Measurements from ENCODE around the gene APOH.

Gene APOH, protein sequence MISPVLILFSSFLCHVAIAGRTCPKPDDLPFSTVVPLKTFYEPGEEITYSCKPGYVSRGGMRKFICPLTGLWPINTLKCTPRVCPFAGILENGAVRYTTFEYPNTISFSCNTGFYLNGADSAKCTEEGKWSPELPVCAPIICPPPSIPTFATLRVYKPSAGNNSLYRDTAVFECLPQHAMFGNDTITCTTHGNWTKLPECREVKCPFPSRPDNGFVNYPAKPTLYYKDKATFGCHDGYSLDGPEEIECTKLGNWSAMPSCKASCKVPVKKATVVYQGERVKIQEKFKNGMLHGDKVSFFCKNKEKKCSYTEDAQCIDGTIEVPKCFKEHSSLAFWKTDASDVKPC

DNA sequence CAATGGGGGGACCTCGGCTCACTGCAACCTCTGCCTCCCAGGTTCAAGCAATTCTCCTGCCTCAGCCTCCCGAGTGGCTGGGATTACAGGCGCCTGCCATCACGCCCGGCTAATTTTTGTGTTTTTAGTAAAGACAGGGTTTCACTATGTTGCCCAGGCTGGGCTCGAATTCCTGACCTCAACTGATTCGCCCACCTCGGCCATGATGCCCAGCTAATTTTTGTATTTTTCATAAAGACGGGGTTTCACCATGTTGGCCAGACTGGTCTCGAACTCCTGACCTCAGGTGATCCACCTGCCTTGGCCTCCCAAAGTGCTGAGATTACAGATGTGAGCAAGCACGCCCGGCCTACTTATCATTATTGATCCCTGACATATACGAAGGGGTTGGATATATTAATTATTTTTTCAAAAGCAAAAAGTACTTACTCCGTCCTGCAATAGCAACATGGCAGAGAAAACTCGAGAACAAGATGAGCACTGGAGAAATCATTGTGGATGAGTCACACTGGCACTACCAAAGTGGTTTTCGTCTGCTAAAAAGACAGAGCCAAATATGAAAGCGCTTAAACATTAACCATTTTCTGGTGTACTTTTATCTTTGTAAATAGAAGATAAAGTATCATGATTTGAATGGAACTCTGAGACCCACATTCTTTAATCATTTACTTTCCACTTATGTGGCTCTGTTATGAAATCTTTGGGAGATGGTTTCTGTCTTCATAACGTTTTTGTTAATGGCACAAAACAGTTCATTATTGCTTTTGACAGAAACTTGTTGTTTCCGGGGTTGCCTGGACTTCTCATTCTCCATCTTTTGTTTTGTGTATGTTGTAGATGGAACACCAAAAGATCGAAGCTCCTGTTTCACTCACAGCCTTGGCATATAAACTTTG is at the start of gene APOH:
Gene APOH (minus strand): TSS at position 529 of the 896 bp plus-strand sequence. CDS start 36 bp downstream, at position 493.
- H3K27me3 Mint-ChIP-seq = peaks cover under 1% of the 10 kb centered on the region
- H3K4me1 Mint-ChIP-seq (ENCODE audit: low read depth) = no peaks in the 10 kb centered on the region
- H3K27ac Mint-ChIP-seq = no peak within 1 kb of the TSS
- no peaks in the 10 kb centered on the region for H3K9me3 Mint-ChIP-seq
- no peaks in the 10 kb centered on the region for H3K36me3 Mint-ChIP-seq (ENCODE audit: low read depth)
- H3K4me3 Mint-ChIP-seq = no peak within 1 kb of the TSS

DNA sequence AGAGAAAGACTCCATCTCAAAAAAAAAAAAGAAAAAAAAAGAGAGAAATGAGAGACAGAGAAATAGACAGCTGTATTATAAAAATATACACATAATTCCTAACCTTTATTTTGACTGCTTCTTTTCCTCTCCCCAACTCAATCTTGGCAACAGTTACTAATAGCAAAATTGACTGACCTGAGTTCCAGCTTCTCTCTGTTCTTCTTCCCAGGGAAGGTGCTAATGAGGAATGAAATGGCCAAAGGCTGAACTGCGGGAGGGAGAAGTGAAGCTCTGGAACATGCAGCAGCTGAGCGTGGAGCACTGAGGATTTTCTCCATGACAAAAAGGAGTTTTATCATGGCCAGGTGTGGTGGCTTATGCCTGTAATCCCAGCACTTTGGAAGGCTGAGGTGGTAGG is 48.0 kb upstream of the APOH start:
- no peaks in the 10 kb centered on the region for H3K9me3 Mint-ChIP-seq
- no peaks in the 10 kb centered on the region for H3K36me3 Mint-ChIP-seq (ENCODE audit: low read depth)
- no peak overlapping the region for H3K27ac Mint-ChIP-seq
- no peak overlapping the region for H3K4me3 Mint-ChIP-seq
- peaks cover 18% of the 10 kb centered on the region for H3K4me1 Mint-ChIP-seq (ENCODE audit: low read depth)
- H3K27me3 Mint-ChIP-seq = no peaks in the 10 kb centered on the region

DNA sequence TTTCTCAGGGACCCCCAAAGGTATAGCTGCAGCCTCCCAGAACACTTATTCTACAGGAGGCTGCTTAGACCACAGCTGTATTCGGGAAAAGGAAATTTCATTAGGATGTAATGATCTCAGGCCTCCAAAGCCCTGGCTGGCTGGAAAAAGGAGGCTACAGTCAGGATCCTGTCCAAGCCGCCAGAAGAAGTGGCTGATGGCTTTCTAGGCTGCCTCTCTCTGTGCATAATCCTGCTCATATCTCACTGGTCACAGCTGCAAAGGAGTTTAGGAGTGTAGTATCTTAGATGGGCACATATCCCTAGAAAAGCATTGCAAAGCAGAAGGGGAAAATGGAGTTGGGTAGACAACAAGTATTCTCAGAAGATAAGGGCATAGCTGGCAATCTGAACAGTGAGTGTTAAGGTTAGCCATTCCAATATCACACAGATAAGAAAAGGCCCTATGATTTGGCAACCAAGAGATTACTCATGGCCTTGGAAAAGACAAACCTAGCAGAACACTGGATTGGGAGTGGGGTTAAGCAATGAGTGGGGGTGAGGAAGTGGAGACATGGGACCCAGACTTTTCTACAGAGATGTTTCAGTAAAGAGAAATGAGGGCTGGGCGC is 47.2 kb upstream of the APOH start:
- H3K4me3 Mint-ChIP-seq = no peak overlapping the region
- H3K9me3 Mint-ChIP-seq = no peaks in the 10 kb centered on the region
- H3K27me3 Mint-ChIP-seq = no peaks in the 10 kb centered on the region
- no peaks in the 10 kb centered on the region for H3K36me3 Mint-ChIP-seq (ENCODE audit: low read depth)
- no peak overlapping the region for H3K27ac Mint-ChIP-seq
- peaks cover 18% of the 10 kb centered on the region for H3K4me1 Mint-ChIP-seq (ENCODE audit: low read depth)

DNA sequence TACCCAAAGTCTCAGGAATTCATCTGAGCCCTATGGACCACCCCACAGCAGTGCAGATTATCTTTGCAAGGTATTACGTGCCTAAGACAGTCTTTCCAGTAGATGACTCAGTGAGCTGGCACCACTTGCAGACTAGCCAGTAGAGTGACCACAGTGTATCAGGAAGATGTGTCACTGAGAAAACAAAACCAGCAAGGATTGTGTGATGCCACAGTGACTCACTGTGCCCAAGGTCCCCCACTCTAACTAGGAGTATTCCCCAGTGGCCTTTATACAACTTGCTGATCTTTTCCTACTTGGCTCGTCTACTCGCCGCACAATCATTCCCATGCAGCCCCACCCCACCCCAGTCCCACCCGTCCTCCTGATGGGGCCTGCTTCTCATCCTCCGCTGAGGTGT is 46.4 kb upstream of the APOH start:
- H3K4me3 Mint-ChIP-seq = no peak overlapping the region
- H3K36me3 Mint-ChIP-seq (ENCODE audit: low read depth) = no peaks in the 10 kb centered on the region
- peaks cover 18% of the 10 kb centered on the region for H3K4me1 Mint-ChIP-seq (ENCODE audit: low read depth)
- no peak overlapping the region for H3K27ac Mint-ChIP-seq
- H3K27me3 Mint-ChIP-seq = no peaks in the 10 kb centered on the region
- no peaks in the 10 kb centered on the region for H3K9me3 Mint-ChIP-seq

DNA sequence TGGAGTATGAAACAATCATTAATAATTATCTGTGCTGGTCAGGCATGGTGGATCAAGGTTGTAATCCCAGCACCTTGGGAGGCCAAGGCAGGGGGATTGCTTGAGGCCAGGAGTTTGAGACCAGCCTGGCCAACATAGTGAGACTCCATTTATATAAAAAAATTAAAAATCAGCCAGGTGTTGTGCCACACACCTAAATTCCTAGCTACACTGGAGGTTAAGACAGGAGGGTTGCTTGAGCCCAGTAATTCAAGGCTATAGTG is 44.3 kb upstream of the APOH start:
- H3K27ac Mint-ChIP-seq = peak overlapping the region; percentile 19

DNA sequence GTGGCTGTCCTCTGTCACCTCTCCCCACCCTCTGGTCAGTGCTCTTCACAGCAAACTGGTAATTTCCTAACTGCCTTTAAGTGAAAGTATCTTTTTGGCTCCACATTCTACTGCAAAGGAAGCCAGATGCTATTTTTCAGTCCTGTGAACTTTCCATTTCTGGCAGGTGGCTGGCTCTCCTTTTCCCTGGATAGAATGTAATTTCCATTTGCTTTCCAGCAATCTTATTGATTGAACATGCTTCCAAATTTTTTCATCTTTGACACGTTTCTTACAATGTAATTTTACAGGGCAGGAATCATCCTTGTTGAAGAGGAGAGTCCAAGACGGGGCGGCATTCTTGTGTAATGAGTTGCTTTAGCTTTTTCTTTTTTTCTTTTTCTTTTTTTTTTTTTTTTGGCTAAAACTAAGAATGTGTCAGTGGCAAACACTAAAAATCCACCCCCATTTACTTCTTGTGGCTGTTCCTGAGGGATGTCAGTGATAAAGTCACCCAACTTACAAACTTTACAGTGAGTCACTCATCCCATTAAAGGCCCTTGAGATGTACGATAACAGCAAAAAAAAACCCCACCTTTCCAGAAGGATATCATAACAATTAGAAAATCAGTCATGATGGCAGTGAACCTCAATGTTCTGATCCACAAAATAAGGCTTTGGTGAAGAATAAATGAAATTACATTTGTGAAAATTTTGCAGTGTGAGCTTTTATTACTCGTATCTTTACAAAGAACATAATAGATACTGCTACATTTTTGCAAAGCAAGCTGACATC is 43.8 kb upstream of the APOH start:
- Mint-ChIP-seq H3K27ac (no peak overlapping the region), H3K9me3 (no peaks in the 10 kb centered on the region), H3K4me1 (ENCODE audit: low read depth) (peaks cover 18% of the 10 kb centered on the region), H3K4me3 (no peak overlapping the region), H3K36me3 (ENCODE audit: low read depth) (no peaks in the 10 kb centered on the region), H3K27me3 (no peaks in the 10 kb centered on the region)

More for the DNA sequence above, 44.3 kb upstream of the APOH start:
- no peaks in the 10 kb centered on the region for H3K36me3 Mint-ChIP-seq (ENCODE audit: low read depth)
- no peaks in the 10 kb centered on the region for H3K9me3 Mint-ChIP-seq
- no peak overlapping the region for H3K4me3 Mint-ChIP-seq
- peaks cover 18% of the 10 kb centered on the region for H3K4me1 Mint-ChIP-seq (ENCODE audit: low read depth)
- no peaks in the 10 kb centered on the region for H3K27me3 Mint-ChIP-seq

DNA sequence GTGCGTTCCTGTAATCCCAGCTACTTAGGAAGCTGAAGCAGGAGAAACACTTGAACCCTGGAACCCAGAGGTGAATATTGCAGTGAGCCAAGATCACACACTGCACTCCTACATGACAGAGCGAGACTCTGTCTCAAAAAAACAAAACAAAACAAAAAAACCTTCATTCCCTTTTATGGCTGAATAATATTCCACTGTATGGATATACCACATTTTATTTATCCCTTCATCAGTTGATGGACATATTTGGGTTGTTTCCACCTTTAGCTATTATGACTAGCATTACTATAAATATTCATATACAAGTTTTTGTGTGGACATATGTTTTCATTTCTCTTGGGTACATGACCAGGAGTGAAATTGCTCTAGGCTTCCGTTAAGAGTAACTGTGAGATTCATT is 42.3 kb upstream of the APOH start:
- Mint-ChIP-seq H3K9me3 (no peaks in the 10 kb centered on the region), H3K4me1 (ENCODE audit: low read depth) (peaks cover 18% of the 10 kb centered on the region), H3K36me3 (ENCODE audit: low read depth) (no peaks in the 10 kb centered on the region), H3K27ac (no peak overlapping the region), H3K4me3 (no peak overlapping the region), H3K27me3 (no peaks in the 10 kb centered on the region)

DNA sequence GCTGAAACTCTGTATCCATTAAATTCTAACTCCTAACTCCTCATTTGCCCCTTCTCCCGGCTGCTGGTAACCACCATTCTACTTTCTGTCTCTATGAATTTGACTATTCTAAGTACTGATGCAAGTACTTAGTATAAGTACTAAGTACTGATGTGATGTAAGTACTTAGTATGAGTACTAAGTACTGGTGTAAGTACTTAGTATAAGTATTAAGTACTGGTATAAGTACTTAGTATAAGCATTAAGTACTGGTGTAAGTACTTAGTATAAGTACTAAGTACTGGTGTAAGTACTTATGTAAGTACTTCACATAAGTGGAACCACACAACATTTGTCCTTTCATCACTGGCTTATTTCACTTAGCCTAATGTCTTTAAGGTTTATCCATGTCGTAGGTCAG is 40.9 kb upstream of the APOH start:
- no peaks in the 10 kb centered on the region for H3K27me3 Mint-ChIP-seq
- H3K27ac Mint-ChIP-seq = no peak overlapping the region
- no peaks in the 10 kb centered on the region for H3K36me3 Mint-ChIP-seq (ENCODE audit: low read depth)
- H3K4me1 Mint-ChIP-seq (ENCODE audit: low read depth) = peaks cover 10% of the 10 kb centered on the region
- no peak overlapping the region for H3K4me3 Mint-ChIP-seq
- no peaks in the 10 kb centered on the region for H3K9me3 Mint-ChIP-seq

DNA sequence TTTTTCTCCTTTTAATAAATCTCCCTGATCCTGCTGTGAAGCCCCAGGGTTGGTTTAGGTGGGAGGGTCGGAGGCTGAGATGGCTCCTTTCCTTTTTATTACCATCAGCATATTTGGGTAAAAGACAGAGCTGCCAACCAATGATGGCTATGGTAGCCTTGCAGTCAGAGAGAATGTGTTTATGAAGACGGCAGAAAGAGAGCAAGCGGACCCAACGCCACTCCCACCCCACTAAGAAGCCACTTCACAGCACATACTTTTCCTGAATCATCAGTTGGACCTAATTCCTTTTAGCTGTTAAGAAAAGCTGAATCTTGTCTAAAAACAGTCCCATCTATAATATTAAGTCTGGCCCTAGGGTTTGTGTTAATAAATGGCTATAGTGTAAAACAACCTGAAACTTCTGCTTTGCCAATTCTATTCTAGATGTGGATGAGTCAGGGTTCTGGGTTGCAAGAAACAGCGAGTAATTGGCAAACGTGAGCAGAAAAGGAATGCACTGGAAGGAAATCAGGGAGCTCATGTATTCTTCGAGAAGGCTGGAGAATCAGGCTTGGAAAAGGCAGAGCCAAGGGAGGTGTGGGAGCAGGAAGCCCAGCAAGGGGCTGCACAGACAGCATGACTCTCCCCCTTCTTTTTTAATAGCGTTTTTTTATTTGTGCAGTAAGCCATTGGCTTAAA is 39.2 kb upstream of the APOH start:
- H3K36me3 Mint-ChIP-seq (ENCODE audit: low read depth) = no peaks in the 10 kb centered on the region
- no peaks in the 10 kb centered on the region for H3K27me3 Mint-ChIP-seq

DNA sequence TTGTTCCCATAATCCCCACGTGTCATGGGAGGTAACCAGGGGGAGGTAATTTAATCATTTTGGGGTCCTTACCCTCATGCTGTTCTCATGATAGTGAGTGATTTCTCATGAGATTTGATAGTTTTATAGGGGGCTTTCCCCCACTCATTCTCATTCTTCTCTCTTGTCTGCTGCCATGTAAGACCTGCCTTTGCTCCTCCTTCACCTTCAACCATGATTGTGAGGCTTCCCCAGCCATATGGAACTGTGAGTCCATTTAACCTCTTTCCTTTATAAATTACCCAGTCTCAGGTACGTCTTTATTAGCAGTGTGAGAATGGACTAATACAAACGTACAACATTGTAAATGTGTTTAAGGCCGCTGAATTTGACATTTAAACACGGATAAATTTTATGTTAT is 35.5 kb upstream of the APOH start:
- Mint-ChIP-seq H3K4me1 (ENCODE audit: low read depth) (peaks cover 9% of the 10 kb centered on the region), H3K27me3 (no peaks in the 10 kb centered on the region), H3K27ac (no peak overlapping the region), H3K36me3 (ENCODE audit: low read depth) (no peaks in the 10 kb centered on the region), H3K9me3 (peaks cover 7% of the 10 kb centered on the region), H3K4me3 (no peak overlapping the region)

More for the DNA sequence above, 39.2 kb upstream of the APOH start:
- peaks cover 19% of the 10 kb centered on the region for H3K4me1 Mint-ChIP-seq (ENCODE audit: low read depth)
- no peak overlapping the region for H3K27ac Mint-ChIP-seq
- H3K4me3 Mint-ChIP-seq = no peak overlapping the region
- H3K9me3 Mint-ChIP-seq = peaks cover 7% of the 10 kb centered on the region

DNA sequence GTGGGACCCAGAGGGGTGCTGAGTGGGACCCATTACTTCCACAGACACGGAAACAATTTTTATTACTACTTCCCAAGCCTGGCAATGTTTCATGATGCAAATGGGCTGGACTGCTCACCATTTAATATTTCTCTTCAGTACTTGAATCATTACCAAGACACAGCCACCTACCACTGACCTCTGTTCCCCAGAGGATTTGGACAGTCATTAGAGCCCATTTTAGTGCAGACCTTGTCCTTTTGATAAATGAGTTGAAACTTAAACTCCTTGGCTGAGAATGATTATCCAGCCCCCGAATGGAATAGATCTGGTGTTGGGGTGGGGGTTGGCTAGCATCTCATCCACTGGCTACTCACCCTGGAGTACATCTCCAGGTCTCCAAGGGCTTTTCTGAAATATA is 33.6 kb upstream of the APOH start:
- H3K4me1 Mint-ChIP-seq (ENCODE audit: low read depth) = peaks cover 9% of the 10 kb centered on the region
- H3K9me3 Mint-ChIP-seq = peaks cover 7% of the 10 kb centered on the region
- H3K36me3 Mint-ChIP-seq (ENCODE audit: low read depth) = no peaks in the 10 kb centered on the region
- no peak overlapping the region for H3K4me3 Mint-ChIP-seq
- H3K27me3 Mint-ChIP-seq = no peaks in the 10 kb centered on the region
- no peak overlapping the region for H3K27ac Mint-ChIP-seq

DNA sequence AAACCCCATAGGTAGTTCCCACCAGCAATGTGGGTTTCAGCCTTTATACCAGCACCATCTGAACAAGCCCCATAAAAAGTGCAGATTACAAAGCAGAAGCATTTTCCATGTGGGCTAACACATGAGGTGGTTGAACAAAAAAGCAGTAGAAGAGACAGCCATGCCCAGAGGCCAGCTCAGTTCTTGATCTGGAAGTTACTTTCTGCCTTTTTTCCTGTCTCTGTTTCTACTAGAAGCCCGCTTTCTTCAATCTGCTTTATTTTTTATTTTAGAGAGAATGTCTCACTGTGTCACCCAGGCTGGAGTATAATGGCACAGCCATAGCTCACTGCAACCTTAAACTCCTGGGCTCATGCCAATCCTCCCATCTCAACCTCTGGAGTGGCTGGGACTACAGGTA is 31.5 kb upstream of the APOH start:
- H3K9me3 Mint-ChIP-seq = peaks cover 7% of the 10 kb centered on the region

DNA sequence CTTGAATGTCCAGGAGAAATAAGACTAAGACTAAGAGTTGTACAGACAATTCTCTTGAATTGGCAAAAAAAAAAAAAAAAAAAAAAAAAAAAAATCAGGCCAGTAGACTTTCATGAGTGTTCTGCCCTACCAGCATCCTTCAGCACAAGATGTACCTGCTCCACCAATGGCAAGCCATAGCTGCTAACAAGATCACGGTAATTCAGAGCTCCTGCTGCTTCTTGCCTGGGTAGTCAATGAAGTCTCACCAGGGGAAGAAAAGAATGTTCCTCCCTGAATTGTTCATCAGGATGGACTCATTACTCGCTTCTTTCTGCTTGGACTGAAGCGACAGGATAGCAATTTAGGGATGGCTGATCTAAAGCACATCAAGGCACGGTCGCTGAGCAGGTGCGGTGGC is 31.1 kb upstream of the APOH start:
- Mint-ChIP-seq H3K36me3 (ENCODE audit: low read depth) (no peaks in the 10 kb centered on the region), H3K4me3 (no peak overlapping the region), H3K9me3 (peaks cover 7% of the 10 kb centered on the region), H3K27ac (no peak overlapping the region), H3K27me3 (no peaks in the 10 kb centered on the region), H3K4me1 (ENCODE audit: low read depth) (peaks cover 17% of the 10 kb centered on the region)

More for the DNA sequence above, 31.5 kb upstream of the APOH start:
- Mint-ChIP-seq H3K36me3 (ENCODE audit: low read depth) (no peaks in the 10 kb centered on the region), H3K4me1 (ENCODE audit: low read depth) (peaks cover 13% of the 10 kb centered on the region), H3K4me3 (no peak overlapping the region), H3K27ac (no peak overlapping the region), H3K27me3 (no peaks in the 10 kb centered on the region)

DNA sequence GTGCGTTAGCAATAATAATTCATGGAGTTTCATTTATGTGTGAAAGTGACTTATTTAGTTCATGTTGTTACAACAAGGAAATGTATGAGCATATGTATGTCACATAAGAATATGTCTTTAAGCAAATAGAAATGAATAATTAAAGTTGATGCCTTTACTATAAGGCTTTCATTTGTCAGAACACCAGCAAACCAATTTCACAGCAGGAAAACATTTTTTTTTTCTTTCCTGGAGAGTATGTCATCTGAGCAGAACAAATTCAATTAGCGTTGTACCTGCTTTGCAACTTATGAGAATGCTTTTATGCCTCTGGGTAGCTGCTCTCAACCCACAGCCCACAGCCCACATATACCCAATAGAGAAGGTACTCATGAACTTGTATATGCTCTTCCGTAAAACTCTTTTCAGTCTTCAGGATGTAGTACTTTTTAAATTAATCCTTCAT is 26.3 kb upstream of the APOH start:
- Mint-ChIP-seq H3K27ac (peak overlapping the region; percentile 22), H3K4me1 (ENCODE audit: low read depth) (peaks cover 12% of the 10 kb centered on the region), H3K9me3 (no peaks in the 10 kb centered on the region), H3K36me3 (ENCODE audit: low read depth) (no peaks in the 10 kb centered on the region), H3K4me3 (peak overlapping the region; percentile 12), H3K27me3 (no peaks in the 10 kb centered on the region)

Measured in stimulated activated naive CD8-positive, alpha-beta T cell treated with anti-CD3 and anti-CD28 coated beads, Interleukin-15, Interleukin-2, amounts not matched to agents 100 ng/mL and 50 ng/mL, for 24 hours (primary cell).